Measurements from ENCODE around the gene ELP2.

ELP2 gene

GRCh38 chr18:36215577-36215976 lies 85.9 kb downstream of the ELP2 start:
- Histone ChIP-seq H3K36me3 (no peaks in the 10 kb centered on the region), H3K4me3 (no peak overlapping the region), H3K27ac (no peak overlapping the region), H3K27me3 (no peaks in the 10 kb centered on the region), H3K4me1 (no peaks in the 10 kb centered on the region), H3K9me3 (no peaks in the 10 kb centered on the region)
- no peak for TF ChIP-seq CTCF (IDR thresholded peaks at IDR 0.05)
- DNase-seq, result no peak
- intact Hi-C loops (cut with DNase I; ENCODE audit: low total_unique reads), result no loop called here

DNA sequence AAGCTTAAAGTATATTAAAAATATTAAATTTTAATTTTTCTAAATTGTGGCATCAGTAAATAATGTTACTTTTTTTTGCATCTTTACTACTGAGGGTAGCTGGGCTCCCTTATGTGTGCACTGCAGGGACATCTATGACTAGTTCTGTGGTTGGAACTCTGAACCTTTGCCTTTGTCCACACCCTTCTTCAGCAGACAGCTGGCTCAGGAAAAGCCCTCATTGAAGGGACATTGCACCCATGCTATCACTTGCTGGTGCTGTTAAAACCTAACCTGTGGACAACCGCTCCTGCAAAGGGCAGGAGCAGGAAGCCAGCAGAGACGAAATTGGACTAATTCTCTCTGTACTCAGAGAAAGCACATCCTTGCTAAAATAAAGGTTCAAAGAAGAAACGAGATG lies 87.6 kb downstream of the ELP2 start:
- Histone ChIP-seq H3K9me3 (no peaks in the 10 kb centered on the region), H3K27me3 (no peaks in the 10 kb centered on the region), H3K27ac (no peak overlapping the region), H3K36me3 (no peaks in the 10 kb centered on the region), H3K4me3 (no peak overlapping the region), H3K4me1 (no peaks in the 10 kb centered on the region)
- intact Hi-C loops (cut with DNase I; ENCODE audit: low total_unique reads), result no loop called here
- no peak for TF ChIP-seq CTCF (IDR thresholded peaks at IDR 0.05)
- no peak for DNase-seq

- Histone ChIP-seq H3K27me3 (no peaks in the 10 kb centered on the region), H3K9me3 (peaks cover 0 to 30% (median 28%) of the 10 kb centered on the region in 3 donors), H3K4me3 (no peak overlapping the region), H3K27ac (no peak overlapping the region), H3K4me1 (no peaks in the 10 kb centered on the region), H3K36me3 (peaks cover 0 to 4% (median 0%) of the 10 kb centered on the region in 3 donors)
- DNase-seq, result no peak
- no peak for TF ChIP-seq CTCF (IDR thresholded peaks at IDR 0.05)
- intact Hi-C loops (cut with DNase I; ENCODE audit: low total_unique reads), result no loop called here
These were observed 99.5 kb downstream of the ELP2 start for GRCh38 chr18:36229188-36229587.
